HUES6 (cell line): ENCODE results near the gene ATP8A2.

Experiments
- H3K27ac ChIP-seq: 2 replicates; pipeline ENCODE4 v1.7.0; 2013; ENCODE audit warnings: low read depth, mild to moderate bottlenecking, low read length, inconsistent platforms
- H3K27me3 ChIP-seq: 2 replicates; pipeline ENCODE4 v1.6.1; 2013; ENCODE audit warnings: low read length; ENCODE audit not compliant: control insufficient read depth, insufficient read depth
- H3K36me3 ChIP-seq: 2 replicates; pipeline ENCODE4 v1.6.1; 2013; ENCODE audit warnings: low read length; ENCODE audit not compliant: control insufficient read depth, insufficient read depth
- H3K4me1 ChIP-seq: 2 replicates; pipeline ENCODE4 v1.6.1; 2013; ENCODE audit warnings: low read length; ENCODE audit not compliant: control insufficient read depth, insufficient read depth
- H3K4me3 ChIP-seq: 2 replicates; pipeline ENCODE4 v1.5.1; 2013; ENCODE audit warnings: low read depth, low read length
- H3K9ac ChIP-seq: one replicate; pipeline ENCODE4 v1.6.1; 2013; ENCODE audit warnings: mild to moderate bottlenecking, low read length
- H3K9me3 ChIP-seq: 2 replicates; pipeline ENCODE4 v1.6.1; 2013; ENCODE audit warnings: low read depth, low read length; ENCODE audit not compliant: control insufficient read depth, insufficient read depth

ATP8A2 gene

GRCh38 chr13:25462301-25463125 lies 90.7 kb downstream of the ATP8A2 start:
- H3K27ac ChIP-seq: no peak overlapping the region
- H3K9ac ChIP-seq: no peak overlapping the region
- H3K36me3 ChIP-seq: no peaks in the 10 kb centered on the region

GRCh38 chr13:25463496-25463895 lies 91.7 kb downstream of the ATP8A2 start:
- no peaks in the 10 kb centered on the region for H3K9me3 ChIP-seq
- peaks cover 23% of the 10 kb centered on the region for H3K27me3 ChIP-seq
- no peak overlapping the region for H3K27ac ChIP-seq
- peaks cover 4% of the 10 kb centered on the region for H3K4me1 ChIP-seq
- no peak overlapping the region for H3K9ac ChIP-seq
- no peaks in the 10 kb centered on the region for H3K36me3 ChIP-seq
- no peak overlapping the region for H3K4me3 ChIP-seq

More at GRCh38 chr13:25462301-25463125, 90.7 kb downstream of the ATP8A2 start:
- peaks cover 14% of the 10 kb centered on the region for H3K27me3 ChIP-seq
- no peaks in the 10 kb centered on the region for H3K9me3 ChIP-seq
- no peak overlapping the region for H3K4me3 ChIP-seq
- H3K4me1 ChIP-seq: no peaks in the 10 kb centered on the region

- peaks cover 49% of the 10 kb centered on the region for H3K27me3 ChIP-seq
- H3K27ac ChIP-seq: no peak overlapping the region
- H3K4me3 ChIP-seq: no peak overlapping the region
- no peaks in the 10 kb centered on the region for H3K9me3 ChIP-seq
- H3K9ac ChIP-seq: no peak overlapping the region
- H3K36me3 ChIP-seq: no peaks in the 10 kb centered on the region
- peaks cover 7% of the 10 kb centered on the region for H3K4me1 ChIP-seq
These were observed 95.1 kb downstream of the ATP8A2 start for GRCh38 chr13:25466880-25467279.

- Histone ChIP-seq H3K4me1 (peaks cover 7% of the 10 kb centered on the region), H3K36me3 (no peaks in the 10 kb centered on the region), H3K4me3 (peak overlapping the region; percentile 77)
These were observed 96.8 kb downstream of the ATP8A2 start for GRCh38 chr13:25468325-25469168.

GRCh38 chr13:25469169-25469525 lies 97.4 kb downstream of the ATP8A2 start:
- no peaks in the 10 kb centered on the region for H3K9me3 ChIP-seq
- peaks cover 7% of the 10 kb centered on the region for H3K4me1 ChIP-seq
- peaks cover 49% of the 10 kb centered on the region for H3K27me3 ChIP-seq
- H3K4me3 ChIP-seq: peak overlapping the region; percentile 77
- no peak overlapping the region for H3K9ac ChIP-seq
- H3K36me3 ChIP-seq: no peaks in the 10 kb centered on the region
- no peak overlapping the region for H3K27ac ChIP-seq

More at GRCh38 chr13:25468325-25469168, 96.8 kb downstream of the ATP8A2 start:
- no peak overlapping the region for H3K27ac ChIP-seq
- H3K9ac ChIP-seq: peak overlapping the region; percentile 66
- H3K27me3 ChIP-seq: peaks cover 49% of the 10 kb centered on the region
- no peaks in the 10 kb centered on the region for H3K9me3 ChIP-seq

- peaks cover 6% of the 10 kb centered on the region; the same call in 1 of the 2 replicates for H3K4me1 ChIP-seq
- H3K4me3 ChIP-seq: no peak overlapping the region
- no peaks in the 10 kb centered on the region for H3K36me3 ChIP-seq
- H3K27me3 ChIP-seq: peaks cover 23% of the 10 kb centered on the region
- H3K27ac ChIP-seq: no peak overlapping the region
- no peaks in the 10 kb centered on the region for H3K9me3 ChIP-seq
- H3K9ac ChIP-seq: no peak overlapping the region
These were observed 102.1 kb downstream of the ATP8A2 start for GRCh38 chr13:25473864-25474263.

GRCh38 chr13:25478186-25478585 lies 106.4 kb downstream of the ATP8A2 start:
- Histone ChIP-seq H3K36me3 (no peaks in the 10 kb centered on the region), H3K9me3 (peaks cover 13% of the 10 kb centered on the region), H3K27me3 (no peaks in the 10 kb centered on the region), H3K4me1 (peaks cover 4% of the 10 kb centered on the region; the same call in 1 of the 2 replicates), H3K9ac (peak overlapping the region; percentile 16), H3K27ac (peak overlapping the region; percentile 76; the same call in 1 of the 2 replicates), H3K4me3 (no peak overlapping the region)

- no peaks in the 10 kb centered on the region for H3K9me3 ChIP-seq
- peaks cover 9% of the 10 kb centered on the region; the same call in 1 of the 2 replicates for H3K4me1 ChIP-seq
- H3K27ac ChIP-seq: no peak overlapping the region
- no peaks in the 10 kb centered on the region for H3K36me3 ChIP-seq
- no peak overlapping the region for H3K4me3 ChIP-seq
- H3K27me3 ChIP-seq: no peaks in the 10 kb centered on the region
- no peak overlapping the region for H3K9ac ChIP-seq
These were observed 117.5 kb downstream of the ATP8A2 start for GRCh38 chr13:25489238-25489637.

- peaks cover 9% of the 10 kb centered on the region; the same call in 1 of the 2 replicates for H3K4me1 ChIP-seq
- no peaks in the 10 kb centered on the region for H3K9me3 ChIP-seq
- H3K36me3 ChIP-seq: no peaks in the 10 kb centered on the region
- H3K27ac ChIP-seq: no peak overlapping the region
- H3K9ac ChIP-seq: no peak overlapping the region
- H3K27me3 ChIP-seq: no peaks in the 10 kb centered on the region
- no peak overlapping the region for H3K4me3 ChIP-seq
These were observed 118.5 kb downstream of the ATP8A2 start for GRCh38 chr13:25490236-25490635.

GRCh38 chr13:25493931-25494640 lies 122.3 kb downstream of the ATP8A2 start:
- H3K27me3 ChIP-seq: no peaks in the 10 kb centered on the region
- no peak overlapping the region for H3K4me3 ChIP-seq
- no peaks in the 10 kb centered on the region for H3K36me3 ChIP-seq
- no peak overlapping the region for H3K27ac ChIP-seq
- peaks cover 4% of the 10 kb centered on the region; the same call in 1 of the 2 replicates for H3K4me1 ChIP-seq
- no peak overlapping the region for H3K9ac ChIP-seq
- H3K9me3 ChIP-seq: no peaks in the 10 kb centered on the region
